Gastrocnemius medialis (tissue), 4 donors: ENCODE measurements around the gene THRB. TPM values are rescaled to one million over a fixed set of nuclear protein-coding genes. Genes with fewer than 3 reads are reported as not detected.
A peak's percentile ranks its signal among the peaks of the same experiment; 100 is the strongest.

ENCODE experiments used
- ATAC-seq, 2 donors: fragments of 150-250 bp; one replicate each; pipeline ENCODE4 v1.9.1; 2016
- DNase-seq, 2 donors: peaks; one replicate each; pipeline ENCODE4 v3.0.0-alpha.2; 2019
- H3K27ac ChIP-seq, 4 donors: fragments of 200-600 bp; sonication (generic); 1 replicate in 1 of 4; 2 replicates in 3 of 4; pipeline ENCODE4 v1.5.1; 2016 to 2018; ENCODE audit warnings: mild to moderate bottlenecking in 2 of 4, moderate library complexity in 1 of 4
- H3K27me3 ChIP-seq, 3 donors: fragments of 200-600 bp; sonication (generic) in 2 of 3; 1 replicate in 1 of 3; 2 replicates in 2 of 3; pipeline versions ENCODE4 v1.5.1 to v1.6.0; 2016 to 2019; ENCODE audit warnings: mild to moderate bottlenecking in 1 of 3, moderate library complexity in 1 of 3
- H3K36me3 ChIP-seq, 2 donors: fragments of 200-600 bp; sonication (generic) in 1 of 2; one replicate each; pipeline ENCODE4 v1.5.1; 2017 to 2018
- H3K4me1 ChIP-seq, 2 donors: fragments of 200-600 bp; sonication (generic) in 1 of 2; one replicate each; pipeline ENCODE4 v1.5.1; 2016 to 2017; ENCODE audit warnings: mild to moderate bottlenecking in 2 of 2
- H3K4me3 ChIP-seq, 4 donors: fragments of 200-600 bp; sonication (generic) in 3 of 4; 1 replicate in 1 of 4; 2 replicates in 3 of 4; pipeline ENCODE4 v1.5.1; 2016 to 2019; ENCODE audit warnings: mild to moderate bottlenecking in 2 of 4
- H3K9me3 ChIP-seq, 3 donors: fragments of 200-600 bp; sonication (generic) in 2 of 3; 1 replicate in 1 of 3; 2 replicates in 2 of 3; pipeline ENCODE4 v1.5.1; 2016 to 2019
- CTCF ChIP-seq, 5 experiments: fragments of 450-650 bp in 3 of 5; fragments of 200-600 bp in 2 of 5; sonication (generic) in 2 of 5; IDR thresholded peaks in 4 of 5; conservative IDR thresholded peaks in 1 of 5; 1 replicate in 4 of 5; 2 replicates in 1 of 5; pipeline ENCODE4 v1.5.1; 2016 to 2019; ENCODE audit warnings: antibody characterized with exemption in 5 of 5, mild to moderate bottlenecking in 3 of 5, moderate library complexity in 3 of 5
- POLR2A ChIP-seq, 2 donors: fragments of 450-650 bp; IDR thresholded peaks; one replicate each; pipeline ENCODE4 v1.6.1; 2017; ENCODE audit warnings: antibody characterized with exemption in 2 of 2, mild to moderate bottlenecking in 2 of 2, moderate library complexity in 2 of 2
- in situ Hi-C, 4 donors: fragments of 200-750 bp; cut with MboI; loops; one replicate each; pipeline versions ENCODE4 v1.15.0 to v1.8.0; 2017; ENCODE audit warnings: low sequenced_read_pairs in 4 of 4
- intact Hi-C: fragments of 100-400 bp; cut with DNase I; formaldehyde crosslinking; loops from one replicate; pipeline ENCODE4 v1.15.1; 2023; ENCODE audit warnings: low total_unique reads
- total RNA-seq, 4 donors: library from RNA; depleted of rRNA; stranded (reverse); fragments of >200 nt; gene quantifications; one replicate each; pipeline versions ENCODE4 v1.1.0 to v1.2.3, GENCODE V29; 2016

THRB gene
- total RNA-seq, 4 donors from 2014 or later: 20.1 to 60.0 (median 25.3) TPM

GRCh38 chr3:24382647-24383046 is 112.0 kb downstream of the THRB start:
- H3K27ac ChIP-seq: no peak overlapping the region
- TF ChIP-seq POLR2A (IDR thresholded peaks at IDR 0.05) (no peak), CTCF (IDR thresholded peaks at IDR 0.05 in 4 of 5, conservative IDR thresholded peaks at IDR 0.05 in 1 of 5) (no peak)
- intact Hi-C loops (no loop called here), in situ Hi-C loops (no loop called here)
- no peak for ATAC-seq
- DNase-seq: no peak
- no peaks in the 10 kb centered on the region for H3K36me3 ChIP-seq
- no peaks in the 10 kb centered on the region for H3K9me3 ChIP-seq
- H3K27me3 ChIP-seq: no peaks in the 10 kb centered on the region
- peaks cover 32 to 54% of the 10 kb centered on the region in 2 donors for H3K4me1 ChIP-seq
- no peak overlapping the region for H3K4me3 ChIP-seq

- no peak for ATAC-seq
- no peak for TF ChIP-seq POLR2A (IDR thresholded peaks at IDR 0.05)
- no peak for TF ChIP-seq CTCF (IDR thresholded peaks at IDR 0.05 in 4 of 5, conservative IDR thresholded peaks at IDR 0.05 in 1 of 5)
- no peaks in the 10 kb centered on the region for H3K9me3 ChIP-seq
- H3K36me3 ChIP-seq: no peaks in the 10 kb centered on the region
- no peaks in the 10 kb centered on the region for H3K27me3 ChIP-seq
- in situ Hi-C loops: no loop called here
- peak overlapping the region in 1 of 4 donors; percentile 76 for H3K27ac ChIP-seq
- H3K4me3 ChIP-seq: no peak overlapping the region
- no peak for DNase-seq
- intact Hi-C loops: loop anchor here (5.0 kb wide), 1 partner anchor 83 kb away; no protein-coding TSS in a partner anchor
- peaks cover 43 to 66% of the 10 kb centered on the region in 2 donors for H3K4me1 ChIP-seq
Observed at GRCh38 chr3:24379936-24380335, 114.7 kb downstream of the THRB start.

- in situ Hi-C loops (no loop called here), intact Hi-C loops (loop anchor here (5.0 kb wide), 1 partner anchor 81 kb away; no protein-coding TSS in a partner anchor)
- TF ChIP-seq CTCF (IDR thresholded peaks at IDR 0.05 in 4 of 5, conservative IDR thresholded peaks at IDR 0.05 in 1 of 5): no peak
- no peak for TF ChIP-seq POLR2A (IDR thresholded peaks at IDR 0.05)
- Histone ChIP-seq H3K4me3 (no peak overlapping the region), H3K4me1 (peaks cover 50 to 78% of the 10 kb centered on the region in 2 donors), H3K27me3 (no peaks in the 10 kb centered on the region), H3K9me3 (no peaks in the 10 kb centered on the region), H3K36me3 (no peaks in the 10 kb centered on the region), H3K27ac (peak overlapping the region in 2 of 4 donors; percentile 50 to 76)
- no peak for DNase-seq
- no peak for ATAC-seq
Observed at GRCh38 chr3:24378313-24378712, 116.3 kb downstream of the THRB start.

GRCh38 chr3:24377218-24377993 is 117.2 kb downstream of the THRB start:
- no peaks in the 10 kb centered on the region for H3K9me3 ChIP-seq
- H3K36me3 ChIP-seq: no peaks in the 10 kb centered on the region
- peak overlapping the region in 3 of 4 donors; percentile 43 to 76 (median 50) for H3K27ac ChIP-seq
- intact Hi-C loops: loop anchor here (2.0 to 5.0 kb wide), 2 partner anchors 80 to 117 kb away; partner anchors contain the start of gene THRB
- no peak for TF ChIP-seq POLR2A (IDR thresholded peaks at IDR 0.05)
- no peak for TF ChIP-seq CTCF (IDR thresholded peaks at IDR 0.05 in 4 of 5, conservative IDR thresholded peaks at IDR 0.05 in 1 of 5)
- DNase-seq (peak; percentile 17 to 61), ATAC-seq (peak; percentile 62 to 64)
- no peaks in the 10 kb centered on the region for H3K27me3 ChIP-seq
- H3K4me3 ChIP-seq: no peak overlapping the region
- in situ Hi-C loops: no loop called here
- peaks cover 55 to 87% of the 10 kb centered on the region in 2 donors for H3K4me1 ChIP-seq
